Measurements from ENCODE around the gene BCL2.

BCL2 gene

DNA sequence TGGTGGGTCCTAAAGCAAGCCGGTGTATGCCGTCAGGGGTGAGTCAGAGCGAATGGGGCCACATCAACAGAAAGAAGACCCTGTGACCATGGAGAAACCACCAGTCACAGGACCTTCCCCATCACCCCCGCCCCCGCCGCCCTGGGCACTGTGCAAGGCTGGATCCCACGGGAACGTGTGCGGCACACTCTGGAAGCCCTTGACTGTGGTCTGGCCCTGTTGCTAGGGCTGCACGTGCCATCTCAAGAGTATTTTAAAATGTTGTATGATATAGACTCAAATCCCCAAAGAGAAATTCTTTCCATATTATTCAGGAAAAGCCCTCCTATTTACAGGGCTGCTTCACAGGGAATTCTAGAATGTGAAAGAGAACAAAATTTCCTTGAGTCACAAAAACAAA lies 174.8 kb downstream of the BCL2 start:
- Histone ChIP-seq H3K79me2 (ENCODE audit: insufficient read depth, low read depth) (no peaks in the 10 kb centered on the region; the same call in 1 of the 2 replicates), H3K27me3 (ENCODE audit: insufficient read depth, low read depth) (no peaks in the 10 kb centered on the region), H3K4me1 (ENCODE audit: low read depth, poor library complexity, severe bottlenecking) (peaks cover 11% of the 10 kb centered on the region), H2AFZ (ENCODE audit: low read depth) (no peak overlapping the region), H3K4me2 (no peak overlapping the region), H4K20me1 (ENCODE audit: insufficient read depth) (no peaks in the 10 kb centered on the region), H3K27ac (no peak overlapping the region), H3K4me3 (IDR thresholded peaks at IDR 0.05; ENCODE audit: insufficient read depth, low read depth, low read length) (no peak overlapping the region), H3K36me3 (ENCODE audit: insufficient read depth) (no peaks in the 10 kb centered on the region), H3K9ac (no peak overlapping the region)
- no peak for TF ChIP-seq CTCF (conservative IDR thresholded peaks at IDR 0.05; ENCODE audit: low read depth, low read length)

- no peaks in the 10 kb centered on the region for H3K27me3 ChIP-seq (ENCODE audit: insufficient read depth, low read depth)
- H3K36me3 ChIP-seq (ENCODE audit: insufficient read depth), result no peaks in the 10 kb centered on the region
- H4K20me1 ChIP-seq (ENCODE audit: insufficient read depth), result no peaks in the 10 kb centered on the region
- H3K9ac ChIP-seq, result no peak overlapping the region
- no peak overlapping the region for H3K4me2 ChIP-seq
- no peak overlapping the region for H3K4me3 ChIP-seq (IDR thresholded peaks at IDR 0.05; ENCODE audit: insufficient read depth, low read depth, low read length)
- no peak overlapping the region for H3K27ac ChIP-seq
- no peak for TF ChIP-seq CTCF (conservative IDR thresholded peaks at IDR 0.05; ENCODE audit: low read depth, low read length)
- no peak overlapping the region for H2AFZ ChIP-seq (ENCODE audit: low read depth)
- no peaks in the 10 kb centered on the region for H3K79me2 ChIP-seq (ENCODE audit: insufficient read depth, low read depth)
- H3K4me1 ChIP-seq (ENCODE audit: low read depth, poor library complexity, severe bottlenecking), result peaks cover 23% of the 10 kb centered on the region
Observed at GRCh38 chr18:63143330-63143771, 176.2 kb downstream of the BCL2 start.

DNA sequence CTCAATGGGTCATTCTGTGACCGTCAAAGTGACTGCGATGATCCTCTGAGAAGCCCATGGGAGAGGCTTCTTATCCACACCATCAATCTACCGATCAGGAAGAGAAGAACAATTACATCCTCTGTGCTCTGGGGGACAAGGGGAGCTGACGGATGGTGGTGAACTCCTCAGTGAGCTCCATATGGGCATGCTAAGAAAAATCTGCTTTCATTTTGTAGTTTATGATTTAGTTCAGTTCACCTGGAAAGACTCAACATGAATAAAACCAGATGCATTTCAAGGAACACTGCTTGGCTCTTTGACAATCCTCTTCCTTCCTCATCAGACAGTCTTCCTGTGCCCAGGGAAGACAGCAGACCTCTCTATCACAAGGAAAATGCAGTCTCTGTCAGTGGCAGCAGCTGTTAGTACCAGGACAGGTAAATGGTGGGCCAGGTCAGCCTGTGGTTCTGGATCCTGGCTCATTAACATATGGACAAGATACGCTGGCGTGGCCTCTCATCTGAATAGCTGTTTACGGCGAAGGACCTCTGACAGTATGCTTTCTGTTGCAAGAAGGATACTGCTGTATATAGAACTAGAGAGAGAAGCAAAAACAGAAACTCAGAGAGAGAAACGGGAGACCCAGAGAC lies 176.9 kb downstream of the BCL2 start:
- TF ChIP-seq CTCF (conservative IDR thresholded peaks at IDR 0.05; ENCODE audit: low read depth, low read length), result no peak
- Histone ChIP-seq H3K4me1 (ENCODE audit: low read depth, poor library complexity, severe bottlenecking) (peaks cover 23% of the 10 kb centered on the region), H3K36me3 (ENCODE audit: insufficient read depth) (no peaks in the 10 kb centered on the region), H3K4me3 (IDR thresholded peaks at IDR 0.05; ENCODE audit: insufficient read depth, low read depth, low read length) (no peak overlapping the region), H2AFZ (ENCODE audit: low read depth) (no peak overlapping the region), H3K79me2 (ENCODE audit: insufficient read depth, low read depth) (no peaks in the 10 kb centered on the region), H3K27me3 (ENCODE audit: insufficient read depth, low read depth) (no peaks in the 10 kb centered on the region), H3K4me2 (no peak overlapping the region), H3K27ac (no peak overlapping the region), H4K20me1 (ENCODE audit: insufficient read depth) (no peaks in the 10 kb centered on the region), H3K9ac (no peak overlapping the region)

- Histone ChIP-seq H2AFZ (ENCODE audit: low read depth) (no peak overlapping the region), H3K79me2 (ENCODE audit: insufficient read depth, low read depth) (no peaks in the 10 kb centered on the region)
Observed at GRCh38 chr18:63141778-63142176, 177.8 kb downstream of the BCL2 start.

More at GRCh38 chr18:63141778-63142176, 177.8 kb downstream of the BCL2 start:
- TF ChIP-seq CTCF (conservative IDR thresholded peaks at IDR 0.05; ENCODE audit: low read depth, low read length), result no peak
- Histone ChIP-seq H3K9ac (no peak overlapping the region), H3K4me1 (ENCODE audit: low read depth, poor library complexity, severe bottlenecking) (peaks cover 23% of the 10 kb centered on the region), H3K36me3 (ENCODE audit: insufficient read depth) (no peaks in the 10 kb centered on the region), H3K27me3 (ENCODE audit: insufficient read depth, low read depth) (no peaks in the 10 kb centered on the region), H3K27ac (no peak overlapping the region), H3K4me2 (no peak overlapping the region), H3K4me3 (IDR thresholded peaks at IDR 0.05; ENCODE audit: insufficient read depth, low read depth, low read length) (no peak overlapping the region), H4K20me1 (ENCODE audit: insufficient read depth) (no peaks in the 10 kb centered on the region)

All from KMS-11 (cell line).